Fibroblast of lung (primary cell): ENCODE data around the gene DPH3. TPM values are rescaled to one million over a fixed set of nuclear protein-coding genes. Genes with fewer than 3 reads are reported as not detected.
"Not testable (repeated sequence)": the region's sequence is repeated elsewhere in the genome, so short reads cannot be mapped to it uniquely, and the experiment has no call there.

Experiments used
- DNase-seq, 2 donors: peaks; one replicate each; pipeline versions ENCODE4 v3.0.0 to v3.0.0-alpha.2; 2010; ENCODE audit warnings: low read depth in 2 of 2
- H2AFZ ChIP-seq: 2 replicates; pipeline ENCODE4 v1.5.1; 2012; ENCODE audit warnings: low read length, control low read depth, inconsistent platforms
- H3K27ac ChIP-seq: 2 replicates; pipeline ENCODE4 v1.5.1; 2011; ENCODE audit warnings: low read length, control low read depth; ENCODE audit not compliant: insufficient read depth
- H3K27me3 ChIP-seq: 2 replicates; pipeline ENCODE4 v1.5.1; 2011; ENCODE audit warnings: mild to moderate bottlenecking, low read length; ENCODE audit not compliant: control insufficient read depth, insufficient read depth
- H3K36me3 ChIP-seq: 2 replicates; pipeline ENCODE4 v1.5.1; 2011; ENCODE audit warnings: low read length; ENCODE audit not compliant: control insufficient read depth, insufficient read depth
- H3K4me1 ChIP-seq: 2 replicates; pipeline ENCODE4 v1.5.1; 2011; ENCODE audit warnings: low read length; ENCODE audit not compliant: control insufficient read depth, insufficient read depth; ENCODE audit errors: extremely low read depth
- H3K4me2 ChIP-seq: 2 replicates; pipeline ENCODE4 v1.5.1; 2011; ENCODE audit warnings: low read length, control low read depth; ENCODE audit not compliant: insufficient read depth; ENCODE audit errors: extremely low read depth
- H3K4me3 ChIP-seq, 4 experiments: fragments of 200-600 bp in 1 of 4; sonication (generic) in 1 of 4; replicated peaks in 1 of 4; 2 replicates each; pipeline ENCODE4 v1.5.1; 2011 to 2016; ENCODE audit warnings: low read length in 4 of 4, low read depth in 3 of 4, mild to moderate bottlenecking in 3 of 4, control low read depth in 2 of 4, inconsistent platforms in 1 of 4, mixed read lengths in 1 of 4; ENCODE audit not compliant: insufficient read depth in 1 of 4; ENCODE audit errors: control extremely low read depth in 1 of 4
- H3K79me2 ChIP-seq: 2 replicates; pipeline ENCODE4 v1.5.1; 2012; ENCODE audit warnings: mild to moderate bottlenecking, low read length, inconsistent platforms; ENCODE audit not compliant: control insufficient read depth, insufficient read depth
- H3K9ac ChIP-seq: 2 replicates; pipeline ENCODE4 v1.5.1; 2011; ENCODE audit warnings: mild to moderate bottlenecking, low read length, control low read depth; ENCODE audit not compliant: insufficient read depth
- H3K9me3 ChIP-seq: 2 replicates; pipeline ENCODE4 v1.5.1; 2012; ENCODE audit warnings: low read depth, low read length; ENCODE audit not compliant: control insufficient read depth, insufficient read depth
- H4K20me1 ChIP-seq: 2 replicates; pipeline ENCODE4 v1.5.1; 2011; ENCODE audit warnings: low read length; ENCODE audit not compliant: control insufficient read depth, insufficient read depth; ENCODE audit errors: extremely low read depth
- EZH2 ChIP-seq: IDR thresholded peaks from 2 replicates; pipeline ENCODE4 v1.5.1; 2012; ENCODE audit warnings: low read length, control low read depth, mild to moderate bottlenecking; ENCODE audit errors: missing control alignments
- polyA minus RNA-seq: library from RNA; depleted of rRNA, polyadenylated mRNA; stranded (reverse); fragments of >200 nt; gene quantifications from 2 replicates; pipeline ENCODE4 v1.2.3, GENCODE V29; 2011; ENCODE audit warnings: low replicate concordance
- polyA plus RNA-seq, 2 donors: library from polyadenylated mRNA; depleted of rRNA in 1 of 2; stranded (reverse) in 1 of 2; unstranded in 1 of 2; fragments of >200 nt; gene quantifications; 2 replicates each; pipeline ENCODE4 v1.2.1, GENCODE V29; 2011 to 2012; ENCODE audit warnings: missing spikeins in 1 of 2
- total RNA-seq: library from RNA; depleted of rRNA; stranded (reverse); fragments of >200 nt; gene quantifications from 2 replicates; pipeline ENCODE4 v1.2.1, GENCODE V29; 2014
- TF ChIP-seq, protein P1 (sequence below), 2 donors: IDR thresholded peaks in 1 of 2; conservative IDR thresholded peaks in 1 of 2; 1 replicate in 1 of 2; 2 replicates in 1 of 2; pipeline ENCODE4 v1.5.1; 2011 to 2012; ENCODE audit warnings: low read length in 2 of 2, control low read depth in 1 of 2, inconsistent platforms in 1 of 2, low read depth in 1 of 2, mild to moderate bottlenecking in 1 of 2

DPH3 gene
- total RNA-seq (23.6 and 28.2 TPM in 2 replicates), polyA plus RNA-seq (22.6 and 28.1 TPM in 2 replicates), polyA minus RNA-seq (4.7 and 6.1 TPM in 2 replicates)
- polyA plus RNA-seq (2012): 25.7 and 29.3 TPM in 2 replicates

DNA sequence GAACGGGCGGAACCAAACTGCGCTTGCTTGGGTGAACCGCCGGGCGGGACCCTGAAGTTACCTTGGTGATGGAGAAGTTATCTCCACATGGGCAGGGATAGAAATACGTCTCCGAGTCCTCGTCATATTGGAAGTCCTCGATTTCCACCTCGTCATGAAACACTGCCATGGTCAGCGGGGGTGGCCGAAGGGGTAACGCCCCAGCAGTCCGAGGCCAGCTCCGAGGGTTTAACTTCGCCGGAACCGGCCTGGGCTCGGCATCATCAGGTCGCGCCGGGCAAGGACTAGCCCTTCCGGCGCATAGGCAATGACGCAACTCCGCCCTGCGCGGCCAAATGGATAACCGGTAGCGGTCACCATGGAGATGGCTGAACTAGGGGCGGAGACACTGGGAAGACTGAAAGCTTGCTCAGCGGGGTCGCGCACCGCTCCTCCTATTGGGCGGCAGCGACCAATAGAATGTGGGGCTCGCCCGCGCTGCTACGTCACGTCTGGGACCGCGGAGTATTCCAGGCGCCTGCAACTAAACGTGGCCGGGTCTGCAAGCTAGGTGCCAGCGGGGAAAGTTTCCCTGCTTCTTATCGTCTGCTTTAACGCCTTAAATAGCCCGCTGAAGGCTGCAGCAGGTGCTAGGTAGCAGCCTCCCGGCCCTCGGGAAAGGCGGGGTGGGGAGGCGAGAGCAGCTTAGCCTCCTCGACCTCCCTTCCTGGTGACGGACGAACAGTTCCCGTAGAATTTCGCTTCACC is at the start of gene DPH3, which contains the start of gene OXNAD1:
TSS of gene DPH3 (minus strand) at position 236 of the 747 bp plus-strand sequence. CDS start at position 169, 67 bp downstream.
TSS of gene OXNAD1 (plus strand) at position 505 of the 747 bp plus-strand sequence. CDS start 5,741 bp downstream, outside the sequence.
- Histone ChIP-seq H4K20me1 (no peaks in the 10 kb centered on the region), H3K9ac (peak within 1 kb of the TSS; percentile 96), H3K9me3 (no peaks in the 10 kb centered on the region), H3K36me3 (peaks cover 4% of the 10 kb centered on the region), H3K4me1 (peaks cover 2% of the 10 kb centered on the region), H3K79me2 (peaks cover 39% of the 10 kb centered on the region), H3K27me3 (no peaks in the 10 kb centered on the region), H2AFZ (peak within 1 kb of the TSS; percentile 95), H3K4me3 (peak within 1 kb of the TSS; percentile 90 to 97 (median 92)), H3K4me2 (peak within 1 kb of the TSS; percentile 86), H3K27ac (peak within 1 kb of the TSS; percentile 98)
- DNase-seq: peak; percentile 99 to 100
- TF ChIP-seq EZH2: no peak
- TF ChIP-seq, protein P1, sequence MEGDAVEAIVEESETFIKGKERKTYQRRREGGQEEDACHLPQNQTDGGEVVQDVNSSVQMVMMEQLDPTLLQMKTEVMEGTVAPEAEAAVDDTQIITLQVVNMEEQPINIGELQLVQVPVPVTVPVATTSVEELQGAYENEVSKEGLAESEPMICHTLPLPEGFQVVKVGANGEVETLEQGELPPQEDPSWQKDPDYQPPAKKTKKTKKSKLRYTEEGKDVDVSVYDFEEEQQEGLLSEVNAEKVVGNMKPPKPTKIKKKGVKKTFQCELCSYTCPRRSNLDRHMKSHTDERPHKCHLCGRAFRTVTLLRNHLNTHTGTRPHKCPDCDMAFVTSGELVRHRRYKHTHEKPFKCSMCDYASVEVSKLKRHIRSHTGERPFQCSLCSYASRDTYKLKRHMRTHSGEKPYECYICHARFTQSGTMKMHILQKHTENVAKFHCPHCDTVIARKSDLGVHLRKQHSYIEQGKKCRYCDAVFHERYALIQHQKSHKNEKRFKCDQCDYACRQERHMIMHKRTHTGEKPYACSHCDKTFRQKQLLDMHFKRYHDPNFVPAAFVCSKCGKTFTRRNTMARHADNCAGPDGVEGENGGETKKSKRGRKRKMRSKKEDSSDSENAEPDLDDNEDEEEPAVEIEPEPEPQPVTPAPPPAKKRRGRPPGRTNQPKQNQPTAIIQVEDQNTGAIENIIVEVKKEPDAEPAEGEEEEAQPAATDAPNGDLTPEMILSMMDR (conservative IDR thresholded peaks at IDR 0.05 in 1 of 2, IDR thresholded peaks at IDR 0.05 in 1 of 2; ENCODE audit: low read depth in 1 of 2, low read length in 2 of 2): no peak

DNA sequence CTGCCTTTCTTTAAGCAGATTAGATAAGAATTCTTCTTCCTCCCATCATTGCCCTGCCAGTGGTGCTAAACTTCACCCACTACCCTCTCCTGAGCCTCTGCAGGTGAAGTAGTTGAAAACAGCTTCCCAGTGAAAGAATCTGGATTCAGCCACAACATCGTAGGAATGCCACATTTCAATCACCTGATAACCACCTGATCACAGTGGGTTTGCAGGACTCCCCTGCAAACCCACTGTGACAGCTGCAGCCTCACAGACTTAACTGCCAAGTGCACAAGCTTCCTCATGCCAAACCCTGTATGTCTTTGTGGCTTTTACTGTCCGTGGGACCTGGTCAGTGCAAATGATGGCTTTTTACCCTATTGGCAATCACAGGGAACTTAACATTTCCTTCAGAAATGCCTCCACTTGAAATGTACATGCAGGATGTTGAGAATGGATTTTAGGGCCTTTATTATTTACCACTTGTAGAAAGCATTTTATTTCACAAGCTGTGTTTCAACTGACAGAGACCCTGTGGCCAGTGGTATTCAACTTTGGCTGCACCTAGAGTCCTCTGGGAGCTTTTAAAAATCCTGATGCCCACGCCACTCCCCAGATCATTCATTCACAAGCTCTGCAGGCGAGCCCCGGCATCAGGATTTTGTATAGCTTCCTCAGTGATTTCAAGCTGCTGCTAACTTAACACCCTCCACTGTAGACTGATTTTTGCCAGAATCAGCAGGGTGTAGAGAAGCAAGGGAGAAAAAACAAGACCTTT is 49.3 kb upstream of the DPH3 start:
- Histone ChIP-seq H3K4me1 (no peaks in the 10 kb centered on the region), H3K27me3 (no peaks in the 10 kb centered on the region), H4K20me1 (no peaks in the 10 kb centered on the region), H3K27ac (no peak overlapping the region), H2AFZ (no peak overlapping the region), H3K36me3 (no peaks in the 10 kb centered on the region), H3K4me2 (no peak overlapping the region), H3K4me3 (no peak overlapping the region), H3K9ac (no peak overlapping the region), H3K79me2 (no peaks in the 10 kb centered on the region), H3K9me3 (no peaks in the 10 kb centered on the region)
- no peak for TF ChIP-seq EZH2
- TF ChIP-seq, protein P1 (conservative IDR thresholded peaks at IDR 0.05 in 1 of 2, IDR thresholded peaks at IDR 0.05 in 1 of 2; ENCODE audit: low read depth in 1 of 2, low read length in 2 of 2): no peak
- DNase-seq: no peak

DNA sequence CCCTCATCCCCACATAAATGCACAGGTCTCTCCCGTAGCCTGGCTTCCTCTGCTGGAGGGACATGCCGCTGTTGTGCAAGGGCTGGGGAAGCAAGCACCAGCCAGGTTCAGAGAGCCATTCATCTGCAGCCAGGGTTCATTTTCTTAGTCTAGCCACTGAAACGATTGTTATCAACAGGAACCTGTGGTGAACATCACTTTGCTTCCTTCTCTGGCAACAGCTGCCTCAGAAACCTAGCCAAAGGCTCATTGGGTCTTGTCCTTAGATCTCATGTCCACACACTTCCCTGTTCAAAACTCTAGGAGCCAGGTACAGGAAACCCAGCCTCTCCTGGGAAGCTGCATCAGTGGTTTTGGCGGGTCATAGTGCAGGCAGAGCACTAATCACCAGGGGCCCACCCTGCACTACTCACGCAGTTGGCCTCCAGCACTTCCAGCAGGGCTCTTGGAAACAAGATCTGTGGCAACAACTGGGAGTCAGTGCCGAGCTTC is 47.3 kb upstream of the DPH3 start:
- H3K9ac ChIP-seq: no peak overlapping the region
- H2AFZ ChIP-seq: no peak overlapping the region
- no peak overlapping the region for H3K4me2 ChIP-seq
- H3K27me3 ChIP-seq: no peaks in the 10 kb centered on the region
- no peaks in the 10 kb centered on the region for H3K79me2 ChIP-seq
- DNase-seq: peak in 1 of 2 donors; percentile 53
- no peak overlapping the region for H3K27ac ChIP-seq
- H3K4me3 ChIP-seq: no peak overlapping the region
- H4K20me1 ChIP-seq: no peaks in the 10 kb centered on the region
- no peaks in the 10 kb centered on the region for H3K4me1 ChIP-seq
- no peaks in the 10 kb centered on the region for H3K9me3 ChIP-seq
- no peaks in the 10 kb centered on the region for H3K36me3 ChIP-seq
- no peak for TF ChIP-seq EZH2
- TF ChIP-seq, protein P1 (conservative IDR thresholded peaks at IDR 0.05 in 1 of 2, IDR thresholded peaks at IDR 0.05 in 1 of 2; ENCODE audit: low read depth in 1 of 2, low read length in 2 of 2): no peak

DNA sequence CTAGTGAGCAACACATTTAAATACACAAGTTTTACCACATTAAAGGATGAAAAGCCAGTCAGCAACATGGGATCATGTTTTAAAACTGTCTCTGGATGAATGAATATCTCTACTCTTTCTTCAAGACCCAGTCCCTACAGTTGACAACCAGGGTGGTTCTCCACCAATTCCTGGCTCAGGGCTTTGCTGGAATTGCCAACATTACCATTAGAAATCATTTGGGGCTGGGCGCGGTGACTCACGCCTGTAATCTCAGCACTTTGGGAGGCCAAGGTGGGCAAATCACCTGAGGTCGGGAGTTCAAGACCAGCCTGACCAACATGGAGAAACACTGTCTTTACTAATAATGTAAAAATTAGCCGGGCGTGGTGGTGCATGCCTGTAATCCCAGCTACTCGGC is 45.7 kb upstream of the DPH3 start:
- H3K9ac ChIP-seq, H3K4me3 ChIP-seq, H3K4me1 ChIP-seq, H4K20me1 ChIP-seq, H3K27me3 ChIP-seq, H3K36me3 ChIP-seq, H3K9me3 ChIP-seq, DNase-seq, H3K79me2 ChIP-seq, H2AFZ ChIP-seq, H3K4me2 ChIP-seq, H3K27ac ChIP-seq: not testable (repeated sequence)
